Cardiac muscle cell (in vitro differentiated cells and primary cell): Measurements from ENCODE around the gene DNM3. TPM values are rescaled to one million over a fixed set of nuclear protein-coding genes. Genes with fewer than 3 reads are reported as not detected.

Source experiments
- DNase-seq, 2 donors: peaks; one replicate each; pipeline versions ENCODE4 v3.0.0 to v3.0.0-alpha.2; 2010 to 2017; ENCODE audit warnings: low read depth in 1 of 2, low spot score in 1 of 2
- H3K27ac ChIP-seq: fragments of 200-600 bp; sonication (generic); 2 replicates; pipeline ENCODE4 v1.5.1; 2016
- H3K27me3 ChIP-seq: fragments of 200-600 bp; sonication (generic); 2 replicates; pipeline ENCODE4 v1.6.0; 2016; ENCODE audit warnings: control low read depth
- H3K36me3 ChIP-seq: fragments of 200-600 bp; sonication (generic); 2 replicates; pipeline ENCODE4 v1.5.1; 2016; ENCODE audit warnings: control low read depth
- H3K4me1 ChIP-seq: fragments of 200-600 bp; sonication (generic); 2 replicates; pipeline ENCODE4 v1.8.1; 2017; ENCODE audit warnings: low read depth, mild to moderate bottlenecking, mixed run types
- H3K4me3 ChIP-seq: fragments of 200-600 bp; sonication (generic); 2 replicates; pipeline ENCODE4 v1.5.1; 2016; ENCODE audit warnings: mild to moderate bottlenecking
- H3K9me3 ChIP-seq: fragments of 200-600 bp; sonication (generic); 2 replicates; pipeline ENCODE4 v1.5.1; 2017; ENCODE audit warnings: low read depth, mild to moderate bottlenecking, control low read depth
- CTCF ChIP-seq: IDR thresholded peaks from 2 replicates; pipeline ENCODE4 v1.5.1; 2012; ENCODE audit warnings: low read depth, mild to moderate bottlenecking, low read length
- polyA plus RNA-seq: library from polyadenylated mRNA; unstranded; fragments of >200 nt; fragmentation: Nextera tagmentation; extraction: Ambion mirVana; gene quantifications from 2 replicates; pipeline ENCODE4 v1.2.1, GENCODE V29; 2016
- total RNA-seq: library from RNA; depleted of rRNA; stranded (reverse); fragments of >200 nt; gene quantifications from 2 replicates; pipeline ENCODE4 v1.2.3, GENCODE V29; 2016

The DNM3 gene
- total and polyA plus RNA-seq, 2 experiments from 2014 or later = 0.42 TPM; not detected in 1

- no peak for DNase-seq
- TF ChIP-seq CTCF = no peak
- H3K4me1 ChIP-seq = no peaks in the 10 kb centered on the region
- no peaks in the 10 kb centered on the region for H3K36me3 ChIP-seq
- no peak overlapping the region for H3K4me3 ChIP-seq
- no peak overlapping the region for H3K27ac ChIP-seq
- no peaks in the 10 kb centered on the region for H3K9me3 ChIP-seq
- H3K27me3 ChIP-seq = no peaks in the 10 kb centered on the region
These were observed 63.6 kb downstream of the DNM3 start for GRCh38 chr1:171904778-171905450.

DNA sequence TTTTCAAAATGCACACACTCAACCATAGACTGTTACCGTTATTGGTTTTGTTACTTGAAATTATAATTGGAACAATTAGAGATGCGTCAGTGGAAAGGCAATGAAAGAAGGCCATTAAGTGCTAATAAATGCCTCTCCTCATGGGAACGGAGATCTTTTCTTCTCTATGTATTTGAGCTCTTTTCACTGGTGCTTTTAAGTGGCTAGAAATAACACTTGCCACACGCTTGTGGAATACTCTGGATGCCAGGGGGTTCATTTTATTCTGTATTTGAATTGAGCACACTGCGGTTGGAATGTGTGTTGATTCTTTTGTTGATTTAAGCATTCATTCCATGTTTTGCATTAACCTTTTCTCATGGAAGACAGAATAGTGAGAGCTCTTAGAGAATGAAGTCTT, 68.4 kb downstream of the DNM3 start:
- no peak for DNase-seq
- no peak for TF ChIP-seq CTCF

GRCh38 chr1:171910786-171911185, 69.5 kb downstream of the DNM3 start:
- no peaks in the 10 kb centered on the region for H3K27me3 ChIP-seq
- no peak for DNase-seq
- TF ChIP-seq CTCF = no peak
- H3K4me3 ChIP-seq = no peak overlapping the region
- no peaks in the 10 kb centered on the region for H3K9me3 ChIP-seq
- H3K27ac ChIP-seq = no peak overlapping the region
- H3K36me3 ChIP-seq = no peaks in the 10 kb centered on the region
- no peaks in the 10 kb centered on the region for H3K4me1 ChIP-seq

More for the DNA sequence above, 68.4 kb downstream of the DNM3 start:
- no peaks in the 10 kb centered on the region for H3K36me3 ChIP-seq
- H3K9me3 ChIP-seq = no peaks in the 10 kb centered on the region
- H3K27me3 ChIP-seq = no peaks in the 10 kb centered on the region
- H3K4me1 ChIP-seq = no peaks in the 10 kb centered on the region
- H3K27ac ChIP-seq = no peak overlapping the region
- H3K4me3 ChIP-seq = no peak overlapping the region

- Histone ChIP-seq H3K4me1 (no peaks in the 10 kb centered on the region), H3K4me3 (no peak overlapping the region), H3K36me3 (no peaks in the 10 kb centered on the region), H3K27ac (no peak overlapping the region), H3K27me3 (no peaks in the 10 kb centered on the region), H3K9me3 (no peaks in the 10 kb centered on the region)
- TF ChIP-seq CTCF = no peak
- peak; percentile 22 to 49 for DNase-seq
These were observed 70.2 kb downstream of the DNM3 start for GRCh38 chr1:171911506-171911905.

DNA sequence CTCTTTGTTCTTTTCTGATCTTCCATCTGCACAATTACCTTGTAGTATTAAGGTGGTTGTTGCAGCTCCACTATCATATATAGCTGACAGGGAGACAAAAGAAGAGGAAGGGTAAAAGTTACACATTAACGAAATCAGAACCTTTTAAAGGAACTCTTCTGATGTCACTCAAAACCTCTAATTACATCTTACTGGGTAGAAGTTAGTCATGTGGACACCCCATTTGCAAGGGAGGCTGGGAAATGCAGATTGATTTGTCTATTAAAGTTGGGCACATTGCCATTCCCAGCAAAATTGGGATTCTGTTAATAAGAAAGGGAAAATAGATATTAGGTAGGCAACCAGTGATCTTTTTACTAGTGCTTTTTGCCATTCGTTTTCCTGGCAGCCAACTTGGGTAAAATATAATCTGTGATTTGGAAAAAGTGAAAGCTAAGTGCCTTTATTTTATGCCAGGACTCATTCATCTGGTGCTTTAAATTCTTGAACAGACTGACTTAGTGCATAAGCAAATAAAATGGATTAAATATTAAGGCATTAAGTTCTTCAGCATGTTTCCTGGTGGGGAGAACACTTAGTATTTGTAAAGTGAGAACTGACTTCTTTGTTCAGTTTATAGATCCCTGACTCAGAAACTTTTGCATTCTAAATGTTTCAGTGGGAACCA, 71.3 kb downstream of the DNM3 start:
- no peak for DNase-seq
- Histone ChIP-seq H3K9me3 (no peaks in the 10 kb centered on the region), H3K27me3 (no peaks in the 10 kb centered on the region), H3K27ac (no peak overlapping the region), H3K4me3 (no peak overlapping the region), H3K36me3 (no peaks in the 10 kb centered on the region), H3K4me1 (no peaks in the 10 kb centered on the region)
- TF ChIP-seq CTCF = no peak
